Effector memory CD4-positive, alpha-beta T cell (primary cell): ENCODE results near the gene TXNRD3.

Experiments
- DNase-seq, 3 donors: peaks; one replicate each; pipeline ENCODE4 v3.0.0-alpha.2; 2020
- H3K27ac ChIP-seq: 2 replicates; pipeline ENCODE4 v1.7.0; 2013; ENCODE audit warnings: mild to moderate bottlenecking, low read length, moderate library complexity; ENCODE audit not compliant: insufficient read depth, poor library complexity, severe bottlenecking
- H3K27me3 ChIP-seq: replicated peaks from 2 replicates; pipeline ENCODE4 v1.7.0; 2013; ENCODE audit warnings: mild to moderate bottlenecking, low read length; ENCODE audit not compliant: insufficient read depth, control insufficient read depth, poor library complexity, severe bottlenecking
- H3K36me3 ChIP-seq: 2 replicates; pipeline ENCODE4 v1.7.0; 2013; ENCODE audit warnings: mild to moderate bottlenecking, low read length, moderate library complexity; ENCODE audit not compliant: control insufficient read depth, insufficient read depth
- H3K4me1 ChIP-seq: 2 replicates; pipeline ENCODE4 v1.7.0; 2013; ENCODE audit warnings: low read length, mild to moderate bottlenecking; ENCODE audit not compliant: control insufficient read depth, insufficient read depth, poor library complexity, severe bottlenecking
- H3K4me3 ChIP-seq: 2 replicates; pipeline ENCODE4 v1.7.0; 2013; ENCODE audit warnings: low read length, low read depth, mild to moderate bottlenecking; ENCODE audit not compliant: insufficient read depth, poor library complexity, severe bottlenecking
- H3K9me3 ChIP-seq: 2 replicates; pipeline ENCODE4 v1.7.0; 2013; ENCODE audit warnings: mild to moderate bottlenecking, low read length, moderate library complexity; ENCODE audit not compliant: control insufficient read depth

The TXNRD3 gene

DNA sequence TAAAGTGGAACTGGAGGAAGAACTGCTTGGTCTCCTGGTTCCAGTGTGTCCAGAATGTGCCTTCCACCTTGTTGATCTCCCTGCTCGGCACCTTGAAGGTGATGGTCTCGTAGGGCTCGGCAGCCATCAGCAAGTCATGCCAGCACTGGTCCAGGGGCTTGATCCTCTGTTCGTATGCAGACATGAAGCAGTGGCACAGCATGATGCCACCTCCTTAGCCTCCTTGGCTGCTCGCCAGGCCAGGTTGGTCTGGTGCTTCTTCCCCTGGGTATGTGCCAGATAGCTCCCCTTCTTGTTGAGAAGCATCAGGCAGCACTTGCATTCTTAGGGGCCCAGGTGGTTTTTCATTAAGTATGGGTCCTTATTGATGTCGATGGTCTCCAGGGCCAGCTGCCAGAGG lies 17.8 kb upstream of the TXNRD3 start:
- no peaks in the 10 kb centered on the region for H3K36me3 ChIP-seq

GRCh38 chr3:126672340-126672739 lies 17.4 kb upstream of the TXNRD3 start:
- no peaks in the 10 kb centered on the region for H3K4me1 ChIP-seq
- no peaks in the 10 kb centered on the region for H3K9me3 ChIP-seq
- no peaks in the 10 kb centered on the region for H3K36me3 ChIP-seq
- DNase-seq, result no peak
- no peaks in the 10 kb centered on the region for H3K27me3 ChIP-seq
- H3K4me3 ChIP-seq, result no peak overlapping the region
- H3K27ac ChIP-seq, result no peak overlapping the region

More for the DNA sequence above, 17.8 kb upstream of the TXNRD3 start:
- Histone ChIP-seq H3K9me3 (no peaks in the 10 kb centered on the region), H3K4me1 (no peaks in the 10 kb centered on the region), H3K27ac (no peak overlapping the region), H3K4me3 (no peak overlapping the region), H3K27me3 (no peaks in the 10 kb centered on the region)
- no peak for DNase-seq

DNA sequence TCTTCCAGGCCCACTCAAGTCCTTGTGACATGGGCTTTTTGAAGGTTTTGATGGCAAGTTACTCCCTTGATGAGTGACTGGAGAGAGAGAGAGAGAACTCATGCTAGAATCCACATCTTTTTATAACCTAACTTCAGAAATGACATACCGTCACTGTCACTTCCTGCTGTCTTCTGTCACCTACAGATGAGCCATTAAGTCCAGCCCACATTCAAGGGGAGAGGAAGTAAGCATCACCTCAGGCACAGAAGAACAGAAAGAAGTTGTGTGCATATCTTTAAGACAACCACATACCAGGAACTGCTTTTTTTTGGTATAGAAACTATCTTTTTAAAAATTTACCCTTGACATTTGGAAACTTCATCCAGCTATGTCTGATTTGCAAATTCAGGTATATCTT lies 16.6 kb upstream of the TXNRD3 start:
- Histone ChIP-seq H3K9me3 (no peaks in the 10 kb centered on the region), H3K27me3 (no peaks in the 10 kb centered on the region), H3K4me3 (no peak overlapping the region), H3K36me3 (no peaks in the 10 kb centered on the region), H3K27ac (no peak overlapping the region), H3K4me1 (no peaks in the 10 kb centered on the region)
- no peak for DNase-seq

DNA sequence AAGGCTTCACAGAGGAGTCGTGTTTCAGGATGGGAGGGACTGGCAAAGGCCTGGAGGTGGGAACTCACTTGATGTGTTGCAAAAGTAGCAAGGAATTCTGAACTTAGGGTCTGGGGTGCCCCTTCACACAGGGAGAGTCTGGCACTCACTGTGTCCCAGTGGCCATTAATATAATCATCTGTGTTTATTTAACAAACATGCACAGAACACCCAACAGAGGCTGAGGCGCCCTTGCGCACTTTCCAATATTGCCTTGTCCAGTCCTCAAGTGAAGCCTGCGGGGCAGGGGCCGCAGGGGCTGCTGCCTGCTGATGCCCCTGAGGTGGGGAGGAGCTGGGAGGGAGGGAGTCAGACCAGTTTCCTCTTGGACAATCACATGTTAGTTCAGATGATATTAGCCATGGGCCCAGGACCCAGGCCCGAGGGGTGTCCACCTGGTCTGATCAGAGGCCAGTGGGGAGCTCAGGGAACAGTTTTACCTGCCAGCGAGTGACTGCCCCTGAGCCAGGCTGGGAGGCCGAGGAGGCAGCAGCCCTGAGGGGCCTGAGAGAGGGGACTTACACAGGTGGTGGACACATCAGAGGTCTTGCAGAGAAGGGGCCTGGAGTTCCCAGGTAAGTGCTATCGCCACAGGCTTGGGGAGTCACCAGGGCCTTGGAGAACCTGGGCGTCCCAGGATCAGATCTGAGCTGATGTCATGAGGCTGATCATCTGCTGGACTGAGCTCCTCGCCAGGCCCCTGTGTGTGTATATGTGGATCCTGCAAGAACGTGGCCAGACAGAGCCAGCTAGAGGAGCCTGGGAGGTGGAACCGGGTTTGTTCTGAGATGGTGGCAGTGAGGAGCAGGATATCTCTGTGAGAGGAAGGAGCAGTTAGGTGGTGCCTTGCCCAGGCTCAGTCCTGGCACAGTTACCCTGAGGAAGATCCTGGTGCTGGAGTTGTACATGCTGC lies 13.8 kb upstream of the TXNRD3 start:
- no peaks in the 10 kb centered on the region for H3K9me3 ChIP-seq
- H3K4me1 ChIP-seq, result no peaks in the 10 kb centered on the region
- H3K4me3 ChIP-seq, result no peak overlapping the region
- no peaks in the 10 kb centered on the region for H3K36me3 ChIP-seq
- H3K27ac ChIP-seq, result no peak overlapping the region
- DNase-seq, result no peak
- H3K27me3 ChIP-seq, result no peaks in the 10 kb centered on the region

- Histone ChIP-seq H3K27me3 (no peaks in the 10 kb centered on the region), H3K36me3 (no peaks in the 10 kb centered on the region), H3K9me3 (no peaks in the 10 kb centered on the region), H3K4me3 (no peak overlapping the region), H3K27ac (no peak overlapping the region), H3K4me1 (no peaks in the 10 kb centered on the region)
- no peak for DNase-seq
These were observed 12.9 kb upstream of the TXNRD3 start for GRCh38 chr3:126667631-126668449.

- Histone ChIP-seq H3K4me3 (no peak overlapping the region), H3K27ac (no peak overlapping the region), H3K36me3 (no peaks in the 10 kb centered on the region), H3K4me1 (no peaks in the 10 kb centered on the region), H3K27me3 (no peaks in the 10 kb centered on the region), H3K9me3 (no peaks in the 10 kb centered on the region)
- no peak for DNase-seq
These were observed 12.0 kb upstream of the TXNRD3 start for GRCh38 chr3:126666658-126667528.

DNA sequence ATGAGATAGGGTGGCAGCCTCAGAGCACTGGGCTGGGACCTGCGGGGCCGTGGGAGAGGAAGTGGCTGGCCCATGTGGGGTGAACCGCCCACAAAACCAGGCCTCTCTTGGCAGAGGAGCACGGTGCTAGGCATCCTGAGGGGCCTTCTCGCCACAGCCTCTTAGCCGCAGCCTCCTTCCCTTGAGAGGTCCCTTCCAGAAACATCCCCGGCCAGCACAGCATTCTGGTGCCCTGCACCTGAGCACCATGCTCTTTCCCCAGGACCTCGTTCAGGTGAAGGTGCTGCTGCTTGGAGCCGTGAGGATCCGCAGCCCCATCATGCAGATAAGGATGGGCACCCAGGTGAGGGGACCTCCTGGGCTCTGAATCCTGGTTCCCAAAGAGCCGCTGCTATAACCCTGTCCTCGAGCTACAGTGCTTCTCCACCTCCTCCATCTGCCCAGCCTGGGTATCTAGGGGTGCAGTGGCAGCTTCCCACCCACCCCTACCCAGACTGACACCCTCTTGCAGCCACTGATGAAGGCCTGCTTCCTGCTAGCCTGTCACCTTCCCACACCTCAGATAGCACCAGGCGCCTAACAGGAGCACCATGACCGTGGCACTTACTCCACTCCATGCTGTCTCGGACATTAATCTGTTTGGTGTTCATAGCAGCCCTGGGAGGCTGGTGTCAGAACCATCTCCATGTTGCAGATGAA lies 11.2 kb upstream of the TXNRD3 start:
- Histone ChIP-seq H3K27ac (no peak overlapping the region), H3K4me3 (no peak overlapping the region), H3K9me3 (no peaks in the 10 kb centered on the region), H3K36me3 (no peaks in the 10 kb centered on the region), H3K27me3 (no peaks in the 10 kb centered on the region), H3K4me1 (no peaks in the 10 kb centered on the region)
- no peak for DNase-seq

GRCh38 chr3:126665221-126665936 lies 10.5 kb upstream of the TXNRD3 start:
- H3K9me3 ChIP-seq, result no peaks in the 10 kb centered on the region
- no peaks in the 10 kb centered on the region for H3K4me1 ChIP-seq
- no peak overlapping the region for H3K27ac ChIP-seq
- no peak overlapping the region for H3K4me3 ChIP-seq
- no peak for DNase-seq
- no peaks in the 10 kb centered on the region for H3K36me3 ChIP-seq
- H3K27me3 ChIP-seq, result peaks cover 3% of the 10 kb centered on the region
